H1 (cell line): ENCODE measurements around the gene IFI27L1. TPM values are rescaled to one million over a fixed set of nuclear protein-coding genes. Genes with fewer than 3 reads are reported as not detected.

Experiments
- CTCF ChIA-PET: fragments of 300-600 bp; sonication (Branson Sonifier 250); formaldehyde crosslinking; loops from one replicate; lab custom pipeline; 2021; ENCODE audit not compliant: partially characterized antibody; lab: Charles Lee
- POLR2A ChIA-PET: fragments of 300-600 bp; sonication (Branson Sonifier 250); formaldehyde crosslinking; loops from one replicate; lab custom pipeline; 2021; ENCODE audit warnings: inconsistent platforms; ENCODE audit not compliant: partially characterized antibody; lab: Charles Lee
- DNase-seq, 2 experiments: peaks; one replicate each; pipeline versions ENCODE4 v3.0.0 to v3.0.0-alpha.2; 2010 to 2022; ENCODE audit warnings: low spot score in 2 of 2, low read depth in 1 of 2, mixed read lengths in 1 of 2
- FAIRE-seq: peaks from 2 replicates; lab custom pipeline; 2011; peaks lifted over from hg19 to GRCh38; lab: Jason Lieb, UNC
- H2AFZ ChIP-seq: 2 replicates; pipeline ENCODE4 v1.8.1; 2012; ENCODE audit warnings: low read length, inconsistent platforms
- H2AK5ac ChIP-seq: 2 replicates; pipeline ENCODE4 v1.6.1; 2013; ENCODE audit warnings: low read depth, low read length
- H2BK120ac ChIP-seq: replicated peaks from 2 replicates; pipeline ENCODE3; 2013; ENCODE audit warnings: low read depth, low read length, inconsistent platforms
- H2BK12ac ChIP-seq: 2 replicates; pipeline ENCODE4 v1.6.1; 2013; ENCODE audit warnings: low read depth, low read length
- H2BK15ac ChIP-seq: 2 replicates; pipeline ENCODE4 v1.6.1; 2013; ENCODE audit warnings: low read length
- H2BK20ac ChIP-seq: 2 replicates; pipeline ENCODE4 v1.6.1; 2013; ENCODE audit warnings: low read length
- H2BK5ac ChIP-seq: 2 replicates; pipeline ENCODE4 v1.6.1; 2013; ENCODE audit warnings: low read depth, low read length
- H3K14ac ChIP-seq: 2 replicates; pipeline ENCODE4 v1.6.1; 2013; ENCODE audit warnings: inconsistent platforms; ENCODE audit not compliant: insufficient read length
- H3K18ac ChIP-seq: 2 replicates; pipeline ENCODE4 v1.6.1; 2013; ENCODE audit warnings: low read length; ENCODE audit errors: extremely low read depth
- H3K23ac ChIP-seq: 2 replicates; pipeline ENCODE4 v1.6.1; 2013; ENCODE audit warnings: inconsistent platforms; ENCODE audit not compliant: insufficient read length
- H3K23me2 ChIP-seq: 2 replicates; pipeline ENCODE4 v1.6.1; 2013; ENCODE audit warnings: low read depth, low read length
- H3K27ac ChIP-seq: 2 replicates; pipeline ENCODE4 v1.6.1; 2011; ENCODE audit warnings: low read depth, low read length, inconsistent platforms
- H3K27me3 ChIP-seq, 4 experiments: replicated peaks in 1 of 4; 1 replicate in 1 of 4; 2 replicates in 3 of 4; pipeline versions ENCODE4 v1.6.1 to v1.8.1; 2011 to 2013; ENCODE audit warnings: low read length in 3 of 4, mild to moderate bottlenecking in 3 of 4, inconsistent platforms in 2 of 4, mixed read lengths in 2 of 4, moderate library complexity in 1 of 4; ENCODE audit not compliant: control insufficient read depth in 3 of 4, insufficient read depth in 3 of 4; ENCODE audit errors: extremely low read depth in 1 of 4
- H3K36me3 ChIP-seq, 4 experiments: 2 replicates each; pipeline versions ENCODE4 v1.6.1 to v1.8.1; 2011 to 2013; ENCODE audit warnings: mild to moderate bottlenecking in 4 of 4, low read length in 3 of 4, moderate library complexity in 2 of 4, control low read depth in 1 of 4, inconsistent platforms in 1 of 4; ENCODE audit not compliant: insufficient read depth in 4 of 4, control insufficient read depth in 2 of 4
- H3K4ac ChIP-seq: replicated peaks from 2 replicates; pipeline ENCODE3; 2013; ENCODE audit warnings: low read length, low read depth, mixed read lengths, inconsistent platforms; ENCODE audit not compliant: insufficient read length
- H3K4me1 ChIP-seq, 4 experiments: replicated peaks in 1 of 4; 1 replicate in 1 of 4; 2 replicates in 3 of 4; pipeline versions ENCODE4 v1.6.1 to v1.8.1; 2011 to 2013; ENCODE audit warnings: low read length in 3 of 4, inconsistent platforms in 2 of 4, mixed read lengths in 1 of 4; ENCODE audit not compliant: insufficient read depth in 4 of 4, control insufficient read depth in 3 of 4
- H3K4me2 ChIP-seq, 2 experiments: 2 replicates each; pipeline versions ENCODE4 v1.6.1 to v1.8.1; 2011 to 2013; ENCODE audit warnings: low read depth in 2 of 2, low read length in 2 of 2, control low read depth in 1 of 2, inconsistent platforms in 1 of 2, mild to moderate bottlenecking in 1 of 2; ENCODE audit not compliant: insufficient read depth in 1 of 2
- H3K4me3 ChIP-seq, 4 experiments: fragments of 200-600, 300-600 bp in 1 of 4; sonication (generic), shearing (Covaris generic), sonication (Bioruptor Twin) in 1 of 4; 2 replicates each; pipeline versions ENCODE4 v1.5.1 to v1.8.1; 2011 to 2016; ENCODE audit warnings: low read length in 4 of 4, low read depth in 3 of 4, control low read depth in 2 of 4, inconsistent platforms in 2 of 4, mild to moderate bottlenecking in 2 of 4, mixed read lengths in 1 of 4, moderate library complexity in 1 of 4; ENCODE audit not compliant: insufficient read depth in 2 of 4; ENCODE audit errors: extremely low read depth in 1 of 4
- H3K56ac ChIP-seq: replicated peaks from 2 replicates; pipeline ENCODE3; 2013; ENCODE audit warnings: low read depth, mild to moderate bottlenecking, mixed read lengths, low read length, inconsistent platforms; ENCODE audit not compliant: insufficient read length
- H3K79me1 ChIP-seq: 2 replicates; pipeline ENCODE4 v1.6.1; 2013; ENCODE audit warnings: low read depth, low read length, control low read depth
- H3K79me2 ChIP-seq, 2 experiments: 2 replicates each; pipeline versions ENCODE4 v1.6.1 to v1.8.1; 2012 to 2013; ENCODE audit warnings: low read length in 2 of 2, mild to moderate bottlenecking in 2 of 2, inconsistent platforms in 1 of 2; ENCODE audit not compliant: insufficient read depth in 2 of 2, control insufficient read depth in 1 of 2
- H3K9ac ChIP-seq, 4 experiments: replicated peaks in 1 of 4; 1 replicate in 1 of 4; 2 replicates in 3 of 4; pipeline versions ENCODE4 v1.6.1 to v1.8.1; 2011 to 2013; ENCODE audit warnings: low read depth in 3 of 4, low read length in 3 of 4, control low read depth in 2 of 4, mild to moderate bottlenecking in 2 of 4, moderate library complexity in 2 of 4, inconsistent platforms in 1 of 4; ENCODE audit errors: extremely low read depth in 1 of 4
- H3K9me3 ChIP-seq, 2 experiments: 2 replicates each; pipeline versions ENCODE4 v1.6.1 to v1.8.1; 2012 to 2013; ENCODE audit warnings: mild to moderate bottlenecking in 2 of 2, moderate library complexity in 2 of 2, control low read depth in 1 of 2, inconsistent platforms in 1 of 2, low read depth in 1 of 2, low read length in 1 of 2, mixed read lengths in 1 of 2; ENCODE audit not compliant: insufficient read depth in 2 of 2
- H4K20me1 ChIP-seq, 2 experiments: replicated peaks in 1 of 2; 2 replicates each; pipeline versions ENCODE3 to v1.8.1; 2011 to 2013; ENCODE audit warnings: inconsistent platforms in 2 of 2, low read length in 2 of 2, mild to moderate bottlenecking in 1 of 2; ENCODE audit not compliant: insufficient read depth in 2 of 2, control insufficient read depth in 1 of 2
- H4K5ac ChIP-seq: 2 replicates; pipeline ENCODE4 v1.6.1; 2013; ENCODE audit warnings: low read length, low read depth, mixed read lengths, inconsistent platforms; ENCODE audit not compliant: insufficient read length
- H4K8ac ChIP-seq: 2 replicates; pipeline ENCODE4 v1.8.0; 2013; ENCODE audit warnings: mild to moderate bottlenecking, moderate library complexity, low read length, inconsistent platforms; ENCODE audit not compliant: insufficient read depth; ENCODE audit errors: extremely low read depth
- H4K91ac ChIP-seq: replicated peaks from 2 replicates; pipeline ENCODE3; 2013; ENCODE audit warnings: low read length, mixed read lengths, inconsistent platforms; ENCODE audit not compliant: insufficient read length
- CHD1 ChIP-seq: IDR thresholded peaks from 2 replicates; pipeline ENCODE4 v1.6.1; 2012; ENCODE audit warnings: low read depth, low read length, improper control_type of control experiment
- JUN ChIP-seq: IDR thresholded peaks from 2 replicates; pipeline ENCODE4 v1.6.1; 2011; ENCODE audit warnings: low read depth, mild to moderate bottlenecking, improper control_type of control experiment, low read length
- KDM5A ChIP-seq: fragments of 200-600 bp; IDR thresholded peaks from 2 replicates; pipeline ENCODE4 v1.7.1; 2012; ENCODE audit warnings: mild to moderate bottlenecking, low read length, inconsistent platforms, mixed read lengths
- NANOG ChIP-seq: IDR thresholded peaks from 2 replicates; pipeline ENCODE4 v1.6.1; 2011; ENCODE audit warnings: low read length, low read depth, mild to moderate bottlenecking, inconsistent platforms; ENCODE audit not compliant: insufficient read depth, poor library complexity, severe bottlenecking
- POLR2A ChIP-seq, 2 experiments: IDR thresholded peaks; 1 replicate in 1 of 2; 2 replicates in 1 of 2; pipeline ENCODE4 v1.6.1; 2011; ENCODE audit warnings: low read depth in 2 of 2, low read length in 2 of 2, mild to moderate bottlenecking in 2 of 2; ENCODE audit errors: control extremely low read depth in 1 of 2
- SIRT6 ChIP-seq: IDR thresholded peaks from one replicate; pipeline ENCODE4 v1.7.1; 2012; ENCODE audit warnings: low read length, inconsistent platforms
- SP4 ChIP-seq: IDR thresholded peaks from 2 replicates; pipeline ENCODE4 v1.6.1; 2012; ENCODE audit warnings: low read length, inconsistent platforms
- ZNF274 ChIP-seq: IDR thresholded peaks from 2 replicates; pipeline ENCODE4 v1.7.0; 2012; ENCODE audit warnings: low read length, borderline replicate concordance; ENCODE audit errors: extremely low read depth
- WGBS, 2 experiments: shearing (Covaris generic) in 1 of 2; methylation state at CpG; one replicate each; pipeline versions ENCODE4 v1.1.6 to v1.1.7; 2013 to 2015; ENCODE audit warnings: low lambda C conversion rate in 2 of 2, mixed read lengths in 2 of 2, inconsistent platforms in 1 of 2, low coverage in 1 of 2, missing lambda C conversion rate in 1 of 2; ENCODE audit not compliant: insufficient replicate concordance in 2 of 2, insufficient coverage in 1 of 2, insufficient read length in 1 of 2; ENCODE audit errors: extremely low coverage in 1 of 2, missing lambda C conversion rate in 1 of 2; 5-methylcytosine and 5-hydroxymethylcytosine counted together
- polyA plus RNA-seq, 7 experiments: library from polyadenylated mRNA; depleted of rRNA in 3 of 7; stranded (reverse) in 5 of 7; unstranded in 2 of 7; fragments of >200 nt in 5 of 7; fragments of 200-250 nt in 2 of 7; gene quantifications; 1 replicate in 5 of 7; 2 replicates in 1 of 7; 4 replicates in 1 of 7; pipeline versions ENCODE4 v1.2.1 to v1.2.3, GENCODE V29; 2011 to 2013; ENCODE audit warnings: missing spikeins in 2 of 7, mixed read lengths in 2 of 7
- total RNA-seq: library from RNA; stranded (reverse); fragmentation: NEBNext Ultra II Directional; extraction: Animal tissue kit (Norgen Biotek cat#: 25700); gene quantifications from 2 replicates; pipeline ENCODE4 v1.2.1, GENCODE V29; 2021
- TF ChIP-seq, protein P1 (sequence below), 3 experiments: IDR thresholded peaks; 1 replicate in 2 of 3; 2 replicates in 1 of 3; pipeline versions ENCODE4 v1.5.1 to v1.6.1; 2011; ENCODE audit warnings: low read length in 3 of 3, mild to moderate bottlenecking in 3 of 3, inconsistent platforms in 2 of 3, low read depth in 1 of 3, moderate library complexity in 1 of 3; ENCODE audit not compliant: insufficient read depth in 1 of 3; ENCODE audit errors: control extremely low read depth in 1 of 3

The IFI27L1 gene
- total and polyA plus RNA-seq, 2 of the 8 experiments (the other 6 are each of a cell fraction or from before 2014, with no cell fraction given): 21.2 to 30.5 TPM

DNA sequence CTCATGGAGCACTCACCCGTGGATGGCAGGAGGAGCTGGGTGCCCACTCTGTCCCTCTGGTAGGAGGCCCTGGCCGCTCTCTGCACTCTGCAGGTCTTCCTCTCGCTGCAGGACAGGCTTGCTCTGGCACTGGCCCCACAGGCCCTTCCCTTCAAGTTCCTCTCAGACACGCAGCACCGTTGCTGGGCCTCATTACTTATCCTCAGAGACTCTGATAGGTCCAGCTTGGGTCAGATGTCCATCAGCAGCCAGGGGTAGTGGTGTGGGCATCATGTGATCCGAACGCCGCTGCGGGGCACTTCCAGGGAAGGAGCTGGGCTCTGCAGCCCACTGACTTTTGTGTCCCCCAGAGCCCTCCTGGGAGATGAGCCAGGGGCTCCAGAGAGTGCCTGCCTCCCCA, 43.2 kb upstream of the IFI27L1 start:
- H3K18ac ChIP-seq: no peak overlapping the region
- no peak overlapping the region for H4K8ac ChIP-seq
- no peak overlapping the region for H3K56ac ChIP-seq
- no peaks in the 10 kb centered on the region for H3K79me1 ChIP-seq
- 96% methylated on average over 9 of the region's 9 CpGs; no CpG with 5 or more reads in 1 of the 2 experiments for WGBS, 2 experiments
- H3K23ac ChIP-seq: no peak overlapping the region
- FAIRE-seq: no peak
- H3K14ac ChIP-seq: no peak overlapping the region
- no peak for DNase-seq
- no peak overlapping the region for H2BK12ac ChIP-seq
- no peak overlapping the region for H3K27ac ChIP-seq
- no peak overlapping the region for H2BK15ac ChIP-seq
- H4K20me1 ChIP-seq: peaks cover 2 to 7% of the 10 kb centered on the region in 2 experiments
- no peak for TF ChIP-seq SIRT6
- TF ChIP-seq KDM5A: no peak
- no peak for TF ChIP-seq NANOG
- TF ChIP-seq SP4: no peak
- no peak for TF ChIP-seq ZNF274
- TF ChIP-seq, protein P1, sequence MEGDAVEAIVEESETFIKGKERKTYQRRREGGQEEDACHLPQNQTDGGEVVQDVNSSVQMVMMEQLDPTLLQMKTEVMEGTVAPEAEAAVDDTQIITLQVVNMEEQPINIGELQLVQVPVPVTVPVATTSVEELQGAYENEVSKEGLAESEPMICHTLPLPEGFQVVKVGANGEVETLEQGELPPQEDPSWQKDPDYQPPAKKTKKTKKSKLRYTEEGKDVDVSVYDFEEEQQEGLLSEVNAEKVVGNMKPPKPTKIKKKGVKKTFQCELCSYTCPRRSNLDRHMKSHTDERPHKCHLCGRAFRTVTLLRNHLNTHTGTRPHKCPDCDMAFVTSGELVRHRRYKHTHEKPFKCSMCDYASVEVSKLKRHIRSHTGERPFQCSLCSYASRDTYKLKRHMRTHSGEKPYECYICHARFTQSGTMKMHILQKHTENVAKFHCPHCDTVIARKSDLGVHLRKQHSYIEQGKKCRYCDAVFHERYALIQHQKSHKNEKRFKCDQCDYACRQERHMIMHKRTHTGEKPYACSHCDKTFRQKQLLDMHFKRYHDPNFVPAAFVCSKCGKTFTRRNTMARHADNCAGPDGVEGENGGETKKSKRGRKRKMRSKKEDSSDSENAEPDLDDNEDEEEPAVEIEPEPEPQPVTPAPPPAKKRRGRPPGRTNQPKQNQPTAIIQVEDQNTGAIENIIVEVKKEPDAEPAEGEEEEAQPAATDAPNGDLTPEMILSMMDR (IDR thresholded peaks at IDR 0.05; ENCODE audit: control extremely low read depth in 1 of 3, insufficient read depth in 1 of 3, low read depth in 1 of 3, low read length in 3 of 3): no peak
- no peak for TF ChIP-seq CHD1
- no peak for TF ChIP-seq POLR2A (IDR thresholded peaks at IDR 0.05; ENCODE audit: control extremely low read depth in 1 of 2, low read depth in 2 of 2, low read length in 2 of 2)
- TF ChIP-seq JUN: no peak
- no peaks in the 10 kb centered on the region for H3K23me2 ChIP-seq
- ChIA-PET POLR2A (interaction anchor here (0.7 kb wide), 1 partner anchor 12 kb away, joined by 3 read pairs; no protein-coding TSS in a partner anchor), CTCF (interaction anchor here (0.6 to 7.2 kb wide), 12 partner anchors 11 to 1853 kb away, joined by 3 to 105 read pairs (median 6); partner anchors contain the start of genes IFI27L2 and OTUB2)
- H3K4ac ChIP-seq: no peak overlapping the region
- no peak overlapping the region for H2BK120ac ChIP-seq
- no peak overlapping the region for H4K5ac ChIP-seq
- H3K27me3 ChIP-seq: no peaks in the 10 kb centered on the region
- no peak overlapping the region for H3K9ac ChIP-seq
- no peak overlapping the region for H2BK20ac ChIP-seq
- H3K4me1 ChIP-seq: peaks cover 0 to 9% (median 0%) of the 10 kb centered on the region in 4 experiments; a peak in 2 of 7 replicates
- H3K79me2 ChIP-seq: no peaks in the 10 kb centered on the region
- H2AK5ac ChIP-seq: no peak overlapping the region
- H3K36me3 ChIP-seq: peaks cover 0 to 4% (median 0%) of the 10 kb centered on the region in 4 experiments; a peak in 2 of 8 replicates
- no peak overlapping the region for H4K91ac ChIP-seq
- H2AFZ ChIP-seq: no peak overlapping the region
- H3K4me3 ChIP-seq: no peak overlapping the region
- H2BK5ac ChIP-seq: no peak overlapping the region
- H3K9me3 ChIP-seq: no peaks in the 10 kb centered on the region
- no peak overlapping the region for H3K4me2 ChIP-seq
